Right cardiac atrium (tissue), 5 donors: ENCODE data around the gene ATP5PF. TPM values are rescaled to one million over a fixed set of nuclear protein-coding genes. Genes with fewer than 3 reads are reported as not detected.

Experiments used
- ATAC-seq, 2 donors: fragments of 200-7000 bp; cut with Tn5 transposase; one replicate each; pipeline versions ENCODE4 v1.8.0 to v1.9.1; 2020; ENCODE audit warnings: moderate library complexity in 2 of 2, mild to moderate bottlenecking in 1 of 2
- DNase-seq, 3 donors: peaks; one replicate each; pipeline ENCODE4 v3.0.0-alpha.2; 2020
- H3K27ac ChIP-seq: one replicate; pipeline ENCODE4 v1.5.1; 2013; ENCODE audit warnings: mild to moderate bottlenecking, low read length, control low read depth, moderate library complexity
- H3K27me3 ChIP-seq: one replicate; pipeline ENCODE4 v1.6.1; 2013; ENCODE audit not compliant: control insufficient read depth, insufficient read depth
- H3K4me1 ChIP-seq: one replicate; pipeline ENCODE4 v1.6.1; 2013; ENCODE audit warnings: low read length; ENCODE audit not compliant: control insufficient read depth, insufficient read depth
- H3K4me3 ChIP-seq: one replicate; pipeline ENCODE4 v1.5.1; 2013; ENCODE audit warnings: low read length, control low read depth
- H3K9me3 ChIP-seq: one replicate; pipeline ENCODE4 v1.6.1; 2013; ENCODE audit warnings: low read length; ENCODE audit not compliant: control insufficient read depth
- WGBS: extraction: QIAGEN DNeasy Blood & Tissue Kit; methylation state at CpG from one replicate; pipeline ENCODE4 v1.1.7; 2013; 5-methylcytosine and 5-hydroxymethylcytosine counted together
- intact Hi-C, 4 donors: fragments of 100-400 bp; cut with DNase I; formaldehyde crosslinking; loops; one replicate each; pipeline versions ENCODE4 v1.11.0 to v1.14.0; 2022 to 2023
- polyA plus RNA-seq: library from polyadenylated mRNA; stranded (reverse); fragments of 200-250 nt; gene quantifications from one replicate; pipeline ENCODE4 v1.2.3, GENCODE V29; 2013
- total RNA-seq, 4 donors: library from RNA; stranded (reverse); fragmentation: NEBNext Ultra II Directional; extraction: Animal tissue kit (Norgen Biotek cat#: 25700); gene quantifications; one replicate each; pipeline ENCODE4 v1.2.1, GENCODE V29; 2021
- donor health status: healthy with polysubstance abuse.
- donor health status: DM: no; HTN: yes; CAD: no.
- donor health status: DM: no; HTN: no; CAD: no.
- donor health status: DM: no; HTN: yes; CAD: no; lungs with severe emphysema.
- donor health status: DM: yes; HTN: yes; CAD: no.

ATP5PF gene
- total and polyA plus RNA-seq, 5 donors: 554 to 2,294 (median 688) TPM

GRCh38 chr21:25689226-25689625 is 45.5 kb downstream of the ATP5PF start:
- intact Hi-C loops: no loop called here
- WGBS: 65% methylated on average over 1 of the region's 1 CpG

GRCh38 chr21:25688275-25689155 is 46.2 kb downstream of the ATP5PF start:
- no peak for DNase-seq
- 71% methylated on average over 9 of the region's 9 CpGs for WGBS
- Histone ChIP-seq H3K4me3 (no peak overlapping the region), H3K27me3 (no peaks in the 10 kb centered on the region), H3K9me3 (no peaks in the 10 kb centered on the region), H3K27ac (peak overlapping the region; percentile 59), H3K4me1 (peaks cover 3% of the 10 kb centered on the region)
- peak; percentile 56 to 92 for ATAC-seq
- intact Hi-C loops: no loop called here

More at GRCh38 chr21:25689226-25689625, 45.5 kb downstream of the ATP5PF start:
- H3K9me3 ChIP-seq: no peaks in the 10 kb centered on the region
- no peak overlapping the region for H3K4me3 ChIP-seq
- DNase-seq (no peak), ATAC-seq (peak in 1 of 2 donors; percentile 38)
- no peaks in the 10 kb centered on the region for H3K27me3 ChIP-seq
- peaks cover 3% of the 10 kb centered on the region for H3K4me1 ChIP-seq
- H3K27ac ChIP-seq: no peak overlapping the region

- peaks cover 3% of the 10 kb centered on the region for H3K4me1 ChIP-seq
- ATAC-seq: peak in 1 of 2 donors; percentile 71
- H3K27ac ChIP-seq: peak overlapping the region; percentile 59
- H3K27me3 ChIP-seq: no peaks in the 10 kb centered on the region
- no peaks in the 10 kb centered on the region for H3K9me3 ChIP-seq
- WGBS: 72% methylated on average over 4 of the region's 4 CpGs
- DNase-seq: no peak
- H3K4me3 ChIP-seq: no peak overlapping the region
- intact Hi-C loops: no loop called here
These were observed 46.9 kb downstream of the ATP5PF start for GRCh38 chr21:25687787-25688186.

DNA sequence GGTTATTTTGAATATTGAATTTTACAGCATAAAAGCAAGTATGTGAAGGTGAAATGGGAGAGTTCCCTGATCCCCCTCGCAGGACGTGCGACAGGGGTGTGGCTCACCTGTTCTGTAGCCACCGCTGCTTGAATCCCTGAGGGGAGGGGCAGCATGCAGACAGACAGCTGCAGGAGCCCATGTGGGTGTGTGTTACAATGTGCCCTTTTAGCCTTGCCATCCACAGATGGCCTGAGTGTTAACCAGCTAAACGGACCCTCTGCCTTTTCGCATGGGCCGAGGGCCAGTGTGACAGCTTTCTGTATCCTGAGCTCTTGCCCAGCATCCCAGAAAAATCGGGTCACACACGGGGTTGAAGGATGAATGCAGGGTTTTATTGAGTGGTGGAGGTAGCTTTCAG is 52.3 kb downstream of the ATP5PF start:
- H3K9me3 ChIP-seq: no peaks in the 10 kb centered on the region
- ATAC-seq: no peak
- no peak for DNase-seq
- H3K4me3 ChIP-seq: no peak overlapping the region
- no peaks in the 10 kb centered on the region for H3K27me3 ChIP-seq
- H3K27ac ChIP-seq: no peak overlapping the region
- no peaks in the 10 kb centered on the region for H3K4me1 ChIP-seq
- intact Hi-C loops: no loop called here
- WGBS: 75% methylated on average over 9 of the region's 9 CpGs

GRCh38 chr21:25676451-25676850 is 58.3 kb downstream of the ATP5PF start:
- no peak for DNase-seq
- no peaks in the 10 kb centered on the region for H3K4me1 ChIP-seq
- H3K9me3 ChIP-seq: no peaks in the 10 kb centered on the region
- no peaks in the 10 kb centered on the region for H3K27me3 ChIP-seq
- no peak overlapping the region for H3K4me3 ChIP-seq
- intact Hi-C loops: no loop called here
- ATAC-seq: no peak
- H3K27ac ChIP-seq: no peak overlapping the region

Other genes with a start within 250 kb of the ATP5PF start
- 10 to 100 TPM; 30.6 to 38.3 (median 34.5) TPM for gene MRPL39, start 127.4 kb downstream of the ATP5PF start, total RNA-seq
- gene MRPL39, start 127.4 kb downstream of the ATP5PF start, polyA plus RNA-seq: 68.9 TPM
- gene JAM2, start 95.6 kb downstream of the ATP5PF start, total RNA-seq: 10 to 100 TPM; 26.2 to 49.5 (median 30.6) TPM
- gene JAM2, start 95.6 kb downstream of the ATP5PF start, polyA plus RNA-seq: 27.0 TPM
- gene GABPA, start 68 bp upstream of the ATP5PF start, total RNA-seq: 10 to 100 TPM; 17.7 to 22.3 (median 20.5) TPM
- 9.8 TPM for gene GABPA, start 68 bp upstream of the ATP5PF start, polyA plus RNA-seq